HPDE6-E6E7 (cell line): Measurements from ENCODE around the gene CST6.
"Not testable (repeated sequence)": the region's sequence is repeated elsewhere in the genome, so short reads cannot be mapped to it uniquely, and the experiment has no call there.

Experiments
- DNase-seq: peaks from one replicate; pipeline ENCODE4 v3.0.0; 2011; ENCODE audit warnings: missing footprints; ENCODE audit errors: extremely low spot score

Gene CST6

GRCh38 chr11:66015454-66015881 lies 3.7 kb downstream of the CST6 start:
- DNase-seq, result no peak

GRCh38 chr11:66015936-66016792 lies 4.4 kb downstream of the CST6 start:
- DNase-seq, result no peak

DNA sequence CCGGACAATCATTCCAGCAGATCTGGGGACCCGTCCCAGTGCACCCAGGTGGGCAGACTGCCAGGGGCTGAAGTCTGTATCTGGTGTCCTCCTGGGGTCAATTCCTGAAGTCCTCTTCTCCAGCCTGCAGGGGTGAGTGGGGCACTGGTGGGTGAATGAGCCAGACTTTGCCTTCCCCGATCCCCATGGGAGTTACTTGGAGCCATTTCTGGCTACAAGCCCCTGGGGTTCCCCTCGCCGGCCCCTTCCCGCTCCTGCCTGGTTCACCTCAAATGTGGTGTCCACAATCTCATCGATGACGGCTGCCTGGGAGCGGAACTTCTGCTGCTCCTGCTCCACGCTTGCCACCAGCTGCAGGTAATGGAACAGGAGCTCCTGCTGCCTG lies 5.0 kb downstream of the CST6 start:
- DNase-seq, result no peak

GRCh38 chr11:66017321-66017720 lies 5.5 kb downstream of the CST6 start:
- no peak for DNase-seq

DNA sequence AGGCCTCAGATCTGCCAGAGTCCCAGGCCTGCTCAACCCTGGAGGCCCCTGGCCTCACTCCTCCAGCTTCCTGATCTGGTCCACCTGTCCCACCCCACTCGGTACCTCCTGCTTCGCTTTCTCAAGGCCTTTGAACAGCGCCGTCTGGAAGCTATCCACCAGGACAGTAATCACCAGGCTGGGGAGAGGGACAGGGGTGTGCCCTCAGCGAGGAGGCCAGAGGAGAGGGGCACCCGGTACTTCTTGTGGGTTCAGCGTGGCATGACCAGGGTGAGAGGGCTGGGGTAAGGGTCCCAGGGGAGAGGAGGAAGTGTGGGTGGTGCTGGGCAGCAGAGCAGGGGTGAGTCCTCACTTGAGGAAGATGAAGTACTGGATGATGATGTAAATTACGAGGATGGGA lies 8.4 kb downstream of the CST6 start:
- DNase-seq, result no peak

GRCh38 chr11:66020618-66021357 lies 9.0 kb downstream of the CST6 start:
- peak; percentile 81 for DNase-seq

DNA sequence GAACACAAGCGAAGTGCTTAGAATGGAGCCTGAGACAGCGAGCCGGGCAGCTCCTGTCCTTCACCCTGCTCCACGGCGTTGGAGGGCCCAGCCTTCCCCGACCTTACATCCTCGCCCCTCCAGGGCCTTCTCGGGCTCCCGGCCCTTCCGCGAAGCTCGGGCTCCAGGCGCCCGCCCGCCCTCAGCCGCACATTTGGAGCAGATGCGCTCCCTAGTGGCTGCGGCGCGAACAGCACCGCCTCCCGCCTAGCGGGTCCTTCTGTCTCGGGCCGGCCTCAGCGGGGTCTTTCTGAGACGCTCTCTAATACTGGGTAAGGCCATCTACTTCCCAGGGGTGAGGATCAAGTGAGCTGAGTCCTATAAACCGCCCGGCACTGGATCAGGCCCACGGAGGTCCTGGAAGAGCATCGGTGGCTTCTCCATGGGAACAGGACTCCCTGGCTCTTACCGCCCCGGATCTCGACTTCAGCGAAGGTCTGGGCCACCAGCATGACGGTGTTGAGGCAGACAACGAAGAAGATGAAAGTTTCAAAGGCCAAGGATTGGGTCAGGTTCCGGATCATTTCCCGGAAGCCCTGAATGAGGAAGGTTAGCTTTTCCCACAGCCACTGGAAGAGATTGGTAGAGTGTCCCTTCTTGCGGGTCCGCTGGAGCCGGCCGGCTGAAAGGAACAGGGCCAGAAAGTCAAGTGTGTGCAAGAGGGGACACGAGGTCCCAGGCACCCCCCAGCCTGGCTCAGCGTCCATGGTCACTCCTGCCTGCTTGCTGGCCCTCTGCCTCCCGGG lies 10.8 kb downstream of the CST6 start:
- peak; percentile 72 for DNase-seq

DNA sequence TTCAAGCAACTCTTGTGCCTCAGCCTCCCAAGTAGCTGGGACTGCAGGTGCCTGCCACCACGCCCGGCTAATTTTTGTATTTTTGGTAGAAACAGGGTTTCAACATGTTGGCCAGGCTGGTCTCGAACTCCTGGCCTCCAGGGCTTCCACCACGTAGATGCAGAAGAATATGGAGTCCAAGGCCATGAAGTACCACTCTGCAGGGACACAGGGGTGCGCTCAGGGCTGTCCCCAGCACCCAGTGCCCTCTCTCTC lies 11.3 kb downstream of the CST6 start:
- not testable (repeated sequence) for DNase-seq

GRCh38 chr11:66026017-66026529 lies 14.3 kb downstream of the CST6 start, which contains the start of gene CATSPER1:
Gene CATSPER1 (minus strand): TSS chr11:66026479. CDS start chr11:66026379, 100 bp downstream.
- no peak for DNase-seq

GRCh38 chr11:66032957-66033735 lies 21.3 kb downstream of the CST6 start:
- DNase-seq, result no peak

DNA sequence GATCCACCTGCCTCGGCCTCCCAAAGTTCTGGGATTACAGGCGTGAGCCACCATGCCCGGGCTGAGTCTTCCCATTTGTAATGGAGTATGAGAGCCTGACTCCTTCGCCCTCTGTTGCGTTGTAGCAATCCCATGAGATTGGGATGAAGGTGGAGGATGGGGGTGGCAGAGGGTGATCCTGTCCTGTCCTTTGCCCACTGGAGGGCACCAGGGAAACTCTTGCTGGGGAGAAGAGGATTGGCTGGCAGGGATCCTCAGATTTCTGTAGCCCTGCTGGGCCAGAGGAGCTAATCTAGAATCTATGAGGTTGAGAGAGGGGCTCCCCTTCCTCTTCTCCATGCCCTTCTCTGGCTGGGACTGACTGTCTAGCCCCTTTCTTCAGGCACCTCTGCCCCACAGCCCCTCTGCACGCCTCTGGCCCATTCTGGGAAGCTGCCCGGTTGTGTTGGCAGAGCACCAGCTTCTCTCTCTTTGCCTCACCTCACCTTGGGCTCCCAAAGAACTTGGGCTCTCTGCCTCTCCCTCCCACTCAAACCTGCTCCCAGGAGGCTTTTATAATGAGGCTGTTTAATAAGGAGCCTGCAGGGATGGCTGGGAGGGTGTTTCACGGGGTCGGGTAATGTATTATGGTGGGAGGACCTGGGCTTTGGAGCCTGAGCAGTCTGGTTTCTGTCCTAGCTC lies 24.0 kb downstream of the CST6 start:
- DNase-seq, result no peak

GRCh38 chr11:66036334-66036710 lies 24.5 kb downstream of the CST6 start:
- DNase-seq, result no peak

GRCh38 chr11:66037327-66037726 lies 25.5 kb downstream of the CST6 start:
- no peak for DNase-seq

- no peak for DNase-seq
These were observed 28.0 kb downstream of the CST6 start for GRCh38 chr11:66039765-66040164.

DNA sequence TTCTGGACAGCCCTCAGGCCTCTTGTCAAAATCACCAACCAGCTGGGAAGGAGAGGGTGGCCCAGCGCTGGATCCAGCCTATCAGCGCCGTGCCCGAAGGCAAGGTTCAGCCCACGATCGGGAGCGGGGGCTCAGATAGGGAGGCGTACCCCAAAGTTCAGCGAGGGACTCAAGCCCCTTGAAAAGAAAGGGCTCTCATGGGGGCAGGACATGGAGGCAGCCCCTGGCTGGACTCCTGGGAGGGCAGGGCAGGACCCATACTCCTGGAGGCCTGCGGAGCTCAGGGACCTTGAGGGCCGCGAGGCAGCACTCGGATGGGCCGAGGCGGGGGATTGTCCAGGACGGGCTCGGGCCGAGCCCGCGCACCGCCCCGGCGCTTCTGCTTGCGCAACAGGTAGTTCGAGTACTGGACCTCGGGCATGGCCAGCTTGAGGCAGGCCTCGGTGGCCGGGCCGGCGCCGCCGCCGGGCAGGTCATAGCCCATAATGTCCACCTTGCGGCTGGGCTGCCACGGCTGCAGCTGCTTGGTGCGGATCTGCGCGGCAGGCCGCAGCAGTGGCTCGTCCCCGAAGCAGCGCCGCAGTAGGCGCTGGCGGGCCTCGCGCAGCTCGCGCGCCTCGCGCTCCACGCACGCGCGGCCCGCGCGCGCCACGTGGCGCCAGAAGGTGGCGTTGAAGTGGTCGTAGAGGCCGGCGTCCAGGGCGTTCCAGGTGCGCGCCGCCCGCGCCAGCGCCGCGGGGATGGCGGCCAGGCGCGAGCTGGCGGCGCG lies 30.6 kb downstream of the CST6 start:
- no peak for DNase-seq

DNA sequence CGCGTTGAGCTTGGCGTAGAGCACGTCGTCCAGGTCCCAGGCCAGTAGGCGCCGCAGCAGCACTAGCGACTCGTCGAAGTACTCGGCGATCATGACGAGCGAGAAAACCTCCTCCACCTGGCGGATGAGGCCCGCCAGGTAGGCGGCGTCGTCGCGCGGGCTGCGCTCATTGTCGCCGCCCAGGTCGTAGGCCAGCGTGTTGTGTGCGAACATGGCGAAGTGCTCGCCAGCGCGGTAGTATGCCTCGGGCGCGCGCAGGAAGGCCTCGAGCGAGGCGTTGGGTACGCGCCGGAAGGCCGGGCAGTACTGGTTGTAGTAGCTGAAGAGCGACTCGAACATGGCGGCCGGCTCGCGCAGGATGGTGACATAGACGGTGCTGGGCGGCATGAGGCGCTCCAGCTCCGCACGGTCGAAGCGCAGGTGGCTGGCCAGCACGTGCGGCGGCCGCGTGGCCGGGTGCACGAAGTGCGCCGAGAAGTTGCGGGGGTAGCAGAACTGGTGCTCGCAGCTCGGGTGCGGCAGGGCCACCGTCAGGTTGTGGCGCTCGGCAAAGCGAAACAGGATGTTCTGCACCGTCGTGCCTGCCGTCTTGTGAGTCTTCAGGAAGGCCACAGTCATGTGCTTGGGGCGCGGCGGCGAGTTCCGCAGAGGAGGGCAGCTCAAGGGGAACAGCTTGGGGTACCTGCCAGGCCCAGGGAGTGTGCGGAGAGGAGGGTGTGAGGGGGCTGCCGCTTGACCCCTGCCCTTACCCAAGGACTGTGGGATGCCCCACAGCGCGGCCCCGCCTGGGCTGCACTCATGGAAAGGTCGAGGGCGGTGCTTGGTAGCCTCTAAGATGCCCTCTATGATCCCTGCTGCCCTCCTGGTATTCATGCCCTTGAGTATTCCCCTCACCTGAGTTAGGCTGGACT lies 31.4 kb downstream of the CST6 start:
- no peak for DNase-seq

GRCh38 chr11:66044757-66045156 lies 32.9 kb downstream of the CST6 start:
- no peak for DNase-seq

GRCh38 chr11:66045177-66045639 lies 33.4 kb downstream of the CST6 start:
- peak; percentile 71 for DNase-seq

DNA sequence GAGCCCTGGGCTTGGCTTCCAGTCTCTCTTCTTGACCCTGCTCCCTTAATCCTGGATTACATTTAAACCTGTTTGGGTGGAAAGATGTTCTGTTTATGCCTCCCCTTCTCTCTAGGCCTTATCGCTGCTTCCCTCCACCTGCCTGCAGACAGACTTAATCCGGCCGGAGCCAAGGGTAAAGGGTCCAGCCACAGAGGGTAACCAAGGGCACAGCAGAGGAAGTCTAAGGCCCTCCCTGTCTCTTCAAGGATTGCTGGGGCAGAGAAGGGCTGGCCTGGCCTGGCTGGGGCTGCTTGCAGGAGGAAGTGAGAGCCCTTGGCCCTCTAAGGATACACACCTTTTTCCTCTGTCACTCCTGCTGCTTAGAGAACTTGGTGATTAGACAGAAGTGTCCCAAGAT lies 35.1 kb downstream of the CST6 start:
- DNase-seq, result no peak
